ENCODE measurements around the gene TAB2. TPM values are rescaled to one million over a fixed set of nuclear protein-coding genes. Genes with fewer than 3 reads are reported as not detected.

TAB2 gene
- 31.2 TPM for total RNA-seq
- 10 to 100 TPM; 45.0 to 67.6 (median 56.0) TPM for polyA plus RNA-seq (ENCODE audit: insufficient read depth in 1 of 8, insufficient read length in 8 of 8, low replicate concordance in 1 of 8)
- long read RNA-seq, donor 1, partial matches to known transcripts, result 16 of 17 reads
- long read RNA-seq, donor 1, other reads (novel, unspliced or antisense), result 0 of 17 reads
- long read RNA-seq, donor 2, result 0 reads
- long read RNA-seq, donor 3, full-length matches to known transcripts, result 8 of 65 reads
- long read RNA-seq, donor 3, partial matches to known transcripts, result 57 of 65 reads
- long read RNA-seq, donor 3, other reads (novel, unspliced or antisense), result 0 of 65 reads
- long read RNA-seq, donor 4, full-length matches to known transcripts, result 1 of 15 reads
- long read RNA-seq, donor 4, partial matches to known transcripts, result 14 of 15 reads
- long read RNA-seq, donor 4, other reads (novel, unspliced or antisense), result 0 of 15 reads
- long read RNA-seq, donor 5, full-length matches to known transcripts, result 9 of 119 reads
- long read RNA-seq, donor 5, partial matches to known transcripts, result 88 of 119 reads
- long read RNA-seq, donor 5, other reads (novel, unspliced or antisense), result 22 of 119 reads
- long read RNA-seq, donor 6, full-length matches to known transcripts, result 1 of 27 reads
- long read RNA-seq, donor 6, partial matches to known transcripts, result 21 of 27 reads
- long read RNA-seq, donor 6, other reads (novel, unspliced or antisense), result 5 of 27 reads
- long read RNA-seq, donor 7, full-length matches to known transcripts, result 2 of 25 reads
- long read RNA-seq, donor 7, partial matches to known transcripts, result 23 of 25 reads
- long read RNA-seq, donor 7, other reads (novel, unspliced or antisense), result 0 of 25 reads
- long read RNA-seq, donor 8, full-length matches to known transcripts, result 3 of 33 reads
- long read RNA-seq, donor 8, partial matches to known transcripts, result 30 of 33 reads
- long read RNA-seq, donor 8, other reads (novel, unspliced or antisense), result 0 of 33 reads
- long read RNA-seq, donor 9, partial matches to known transcripts, result 14 of 15 reads
- long read RNA-seq, donor 9, other reads (novel, unspliced or antisense), result 0 of 15 reads
- long read RNA-seq, donor 10, full-length matches to known transcripts, result 3 of 33 reads
- long read RNA-seq, donor 10, partial matches to known transcripts, result 30 of 33 reads
- long read RNA-seq, donor 10, other reads (novel, unspliced or antisense), result 0 of 33 reads
- long read RNA-seq, donor 11, full-length matches to known transcripts, result 2 of 43 reads
- long read RNA-seq, donor 11, partial matches to known transcripts, result 41 of 43 reads
- long read RNA-seq, donor 11, other reads (novel, unspliced or antisense), result 0 of 43 reads

- Histone ChIP-seq H3K27me3 (ENCODE audit: control insufficient read depth, insufficient read depth, low read length) (peaks cover 3% of the 10 kb centered on the region), H3K36me3 (ENCODE audit: control insufficient read depth, insufficient read depth, low read length) (no peaks in the 10 kb centered on the region), H3K4me1 (ENCODE audit: control insufficient read depth, insufficient read depth, low read length) (no peaks in the 10 kb centered on the region), H3K9me3 (replicated peaks; ENCODE audit: control insufficient read depth, low read depth, low read length) (no peaks in the 10 kb centered on the region), H3K4me3 (ENCODE audit: low read length) (peak within 1 kb of the TSS; percentile 86), H3K27ac (ENCODE audit: low read length) (peak within 1 kb of the TSS; percentile 94)
- WGBS (ENCODE audit: insufficient coverage), result under 1% methylated on average over 16 of the region's 92 CpGs
- DNase-seq, result peak; percentile 74
Observed at GRCh38 chr6:149317644-149318571, at the start of gene TAB2. TAB2 (plus strand) TSS chr6:149317712; CDS start chr6:149369998, 52,286 bp downstream.

GRCh38 chr6:149268146-149268545 lies 49.4 kb upstream of the TAB2 start:
- Histone ChIP-seq H3K4me3 (ENCODE audit: low read length) (no peak overlapping the region), H3K36me3 (ENCODE audit: control insufficient read depth, insufficient read depth, low read length) (no peaks in the 10 kb centered on the region), H3K9me3 (replicated peaks; ENCODE audit: control insufficient read depth, low read depth, low read length) (no peaks in the 10 kb centered on the region), H3K4me1 (ENCODE audit: control insufficient read depth, insufficient read depth, low read length) (no peaks in the 10 kb centered on the region), H3K27ac (ENCODE audit: low read length) (no peak overlapping the region), H3K27me3 (ENCODE audit: control insufficient read depth, insufficient read depth, low read length) (peaks cover 2% of the 10 kb centered on the region)
- no peak for DNase-seq
- WGBS (ENCODE audit: insufficient coverage), result 90% methylated on average over 1 of the region's 5 CpGs

GRCh38 chr6:149268768-149269167 lies 48.7 kb upstream of the TAB2 start:
- no peak overlapping the region for H3K27ac ChIP-seq (ENCODE audit: low read length)
- WGBS (ENCODE audit: insufficient coverage), result 40% methylated on average over 1 of the region's 1 CpG

GRCh38 chr6:149270616-149271015 lies 46.9 kb upstream of the TAB2 start:
- no peaks in the 10 kb centered on the region for H3K9me3 ChIP-seq (replicated peaks; ENCODE audit: control insufficient read depth, low read depth, low read length)
- H3K4me3 ChIP-seq (ENCODE audit: low read length), result no peak overlapping the region
- H3K4me1 ChIP-seq (ENCODE audit: control insufficient read depth, insufficient read depth, low read length), result no peaks in the 10 kb centered on the region
- H3K27me3 ChIP-seq (ENCODE audit: control insufficient read depth, insufficient read depth, low read length), result peaks cover 2% of the 10 kb centered on the region
- DNase-seq, result no peak
- H3K27ac ChIP-seq (ENCODE audit: low read length), result no peak overlapping the region
- WGBS (ENCODE audit: insufficient coverage), result no CpG with 5 or more reads among the region's 4 CpGs
- no peaks in the 10 kb centered on the region for H3K36me3 ChIP-seq (ENCODE audit: control insufficient read depth, insufficient read depth, low read length)

More at GRCh38 chr6:149268768-149269167, 48.7 kb upstream of the TAB2 start:
- no peak for DNase-seq
- Histone ChIP-seq H3K27me3 (ENCODE audit: control insufficient read depth, insufficient read depth, low read length) (peaks cover 2% of the 10 kb centered on the region), H3K9me3 (replicated peaks; ENCODE audit: control insufficient read depth, low read depth, low read length) (no peaks in the 10 kb centered on the region), H3K4me1 (ENCODE audit: control insufficient read depth, insufficient read depth, low read length) (no peaks in the 10 kb centered on the region), H3K36me3 (ENCODE audit: control insufficient read depth, insufficient read depth, low read length) (no peaks in the 10 kb centered on the region), H3K4me3 (ENCODE audit: low read length) (no peak overlapping the region)

- no peaks in the 10 kb centered on the region for H3K4me1 ChIP-seq (ENCODE audit: control insufficient read depth, insufficient read depth, low read length)
- H3K4me3 ChIP-seq (ENCODE audit: low read length), result no peak overlapping the region
Observed at GRCh38 chr6:149271348-149272340, 45.9 kb upstream of the TAB2 start.

GRCh38 chr6:149273318-149273717 lies 44.2 kb upstream of the TAB2 start:
- H3K27ac ChIP-seq (ENCODE audit: low read length), result no peak overlapping the region
- WGBS (ENCODE audit: insufficient coverage), result 58% methylated on average over 3 of the region's 4 CpGs
- H3K9me3 ChIP-seq (replicated peaks; ENCODE audit: control insufficient read depth, low read depth, low read length), result no peaks in the 10 kb centered on the region
- H3K4me3 ChIP-seq (ENCODE audit: low read length), result no peak overlapping the region
- no peaks in the 10 kb centered on the region for H3K4me1 ChIP-seq (ENCODE audit: control insufficient read depth, insufficient read depth, low read length)
- DNase-seq, result peak; percentile 38
- H3K36me3 ChIP-seq (ENCODE audit: control insufficient read depth, insufficient read depth, low read length), result no peaks in the 10 kb centered on the region
- H3K27me3 ChIP-seq (ENCODE audit: control insufficient read depth, insufficient read depth, low read length), result no peaks in the 10 kb centered on the region

More at GRCh38 chr6:149271348-149272340, 45.9 kb upstream of the TAB2 start:
- H3K36me3 ChIP-seq (ENCODE audit: control insufficient read depth, insufficient read depth, low read length), result no peaks in the 10 kb centered on the region
- WGBS (ENCODE audit: insufficient coverage), result 71% methylated on average over 1 of the region's 8 CpGs
- DNase-seq, result peak; percentile 12
- H3K27ac ChIP-seq (ENCODE audit: low read length), result no peak overlapping the region
- H3K9me3 ChIP-seq (replicated peaks; ENCODE audit: control insufficient read depth, low read depth, low read length), result no peaks in the 10 kb centered on the region
- H3K27me3 ChIP-seq (ENCODE audit: control insufficient read depth, insufficient read depth, low read length), result no peaks in the 10 kb centered on the region

GRCh38 chr6:149275621-149276020 lies 41.9 kb upstream of the TAB2 start:
- Histone ChIP-seq H3K4me1 (ENCODE audit: control insufficient read depth, insufficient read depth, low read length) (no peaks in the 10 kb centered on the region), H3K27ac (ENCODE audit: low read length) (no peak overlapping the region), H3K36me3 (ENCODE audit: control insufficient read depth, insufficient read depth, low read length) (no peaks in the 10 kb centered on the region), H3K27me3 (ENCODE audit: control insufficient read depth, insufficient read depth, low read length) (no peaks in the 10 kb centered on the region), H3K9me3 (replicated peaks; ENCODE audit: control insufficient read depth, low read depth, low read length) (no peaks in the 10 kb centered on the region), H3K4me3 (ENCODE audit: low read length) (no peak overlapping the region)
- no peak for DNase-seq
- no CpG with 5 or more reads among the region's 3 CpGs for WGBS (ENCODE audit: insufficient coverage)

- Histone ChIP-seq H3K4me1 (ENCODE audit: control insufficient read depth, insufficient read depth, low read length) (no peaks in the 10 kb centered on the region), H3K4me3 (ENCODE audit: low read length) (no peak overlapping the region), H3K36me3 (ENCODE audit: control insufficient read depth, insufficient read depth, low read length) (no peaks in the 10 kb centered on the region), H3K9me3 (replicated peaks; ENCODE audit: control insufficient read depth, low read depth, low read length) (no peaks in the 10 kb centered on the region), H3K27me3 (ENCODE audit: control insufficient read depth, insufficient read depth, low read length) (no peaks in the 10 kb centered on the region), H3K27ac (ENCODE audit: low read length) (no peak overlapping the region)
- no peak for DNase-seq
Observed at GRCh38 chr6:149277621-149278020, 39.9 kb upstream of the TAB2 start.

Data from muscle of leg (tissue), 16 donors.